K562 (cell line): ENCODE data around the gene EPS8L1. TPM values are rescaled to one million over a fixed set of nuclear protein-coding genes. Genes with fewer than 3 reads are reported as not detected.
A peak's percentile ranks its signal among the peaks of the same experiment; 100 is the strongest.

ENCODE experiments used
- BRCA1 ChIP-seq, 2 experiments: fragments of 450-650 bp in 1 of 2; sonication (generic) in 1 of 2; formaldehyde crosslinking in 1 of 2; IDR thresholded peaks; 2 replicates each; pipeline versions ENCODE4 v1.5.0 to v1.6.1; 2017 to 2020; ENCODE audit warnings: mild to moderate bottlenecking in 1 of 2, missing genetic modification reagents in 1 of 2
- CREB1 ChIP-seq, 2 experiments: sonication (generic) in 1 of 2; formaldehyde crosslinking in 1 of 2; IDR thresholded peaks; 2 replicates each; pipeline versions ENCODE4 v1.6.1 to v1.8.0; 2012 to 2022; ENCODE audit warnings: inconsistent platforms in 1 of 2, mild to moderate bottlenecking in 1 of 2, missing genetic modification reagents in 1 of 2, moderate library complexity in 1 of 2
- HDAC1 ChIP-seq, 2 experiments: fragments of 450-650 bp; IDR thresholded peaks; 2 replicates each; pipeline ENCODE4 v1.6.1; 2016 to 2017; ENCODE audit warnings: inconsistent platforms in 1 of 2, mild to moderate bottlenecking in 1 of 2, moderate library complexity in 1 of 2
- PPARD ChIP-seq: fragments of 250-450 bp; sonication (Bioruptor Pico); IDR thresholded peaks from 2 replicates; pipeline ENCODE4 v1.8.0; 2022; ENCODE audit warnings: inconsistent platforms, mild to moderate bottlenecking, moderate library complexity
- SNRNP70 ChIP-seq: fragments of 200-400 bp; formaldehyde crosslinking; optimal IDR thresholded peaks from 2 replicates; pipeline ENCODE3; 2017; ENCODE audit warnings: low read depth, low read length
- SUPT5H ChIP-seq: fragments of 450-650 bp; IDR thresholded peaks from 2 replicates; pipeline ENCODE4 v1.6.1; 2016
- ZNF589 ChIP-seq: fragments of 200-800 bp; sonication (Bioruptor generic); IDR thresholded peaks from 2 replicates; pipeline ENCODE4 v1.6.1; 2016; ENCODE audit warnings: low read depth, missing genetic modification characterization, missing compliant biosample characterization
- polyA plus RNA-seq, 8 experiments: library from polyadenylated mRNA; depleted of rRNA in 4 of 8; stranded (reverse) in 5 of 8; unstranded in 3 of 8; fragments of >200 nt; fragmentation: Nextera tagmentation in 2 of 8; fragmentation: Illumina TruSeq in 1 of 8; extraction: Ambion mirVana in 2 of 8; extraction: Trizol in 1 of 8; gene quantifications; 2 replicates each; pipeline versions ENCODE4 v1.2.1 to v1.2.3, GENCODE V29; 2011 to 2014; ENCODE audit warnings: inconsistent platforms in 1 of 8, missing spikeins in 1 of 8
- total RNA-seq, 7 experiments: library from RNA; depleted of rRNA in 6 of 7; stranded (reverse); fragments of >200 nt in 6 of 7; fragmentation: Illumina TruSeq in 2 of 7; extraction: Trizol in 2 of 7; gene quantifications; 2 replicates each; pipeline versions ENCODE4 v1.2.1 to v1.2.3, GENCODE V29; 2011 to 2021; ENCODE audit warnings: low replicate concordance in 1 of 7
- TF ChIP-seq, protein P1 (sequence below), 2 experiments: fragments of 450-650 bp in 1 of 2; IDR thresholded peaks; 2 replicates each; pipeline ENCODE4 v1.6.1; 2011 to 2017; ENCODE audit warnings: low read depth in 2 of 2, antibody characterized with exemption in 1 of 2, borderline replicate concordance in 1 of 2, low read length in 1 of 2, mild to moderate bottlenecking in 1 of 2, mixed read lengths in 1 of 2; ENCODE audit not compliant: control insufficient read depth in 1 of 2
- TF ChIP-seq, protein P2 (sequence below): fragments of 450-650 bp; formaldehyde crosslinking; conservative IDR thresholded peaks from 2 replicates; pipeline ENCODE4 v1.4.0; 2022; ENCODE audit warnings: mild to moderate bottlenecking, missing genetic modification characterization

Gene EPS8L1
- total and polyA plus RNA-seq, 9 of the 15 experiments (the other 6 are each of a cell fraction or from before 2014, with no cell fraction given), result 0.35 to 22.1 (median 11.9) TPM

DNA sequence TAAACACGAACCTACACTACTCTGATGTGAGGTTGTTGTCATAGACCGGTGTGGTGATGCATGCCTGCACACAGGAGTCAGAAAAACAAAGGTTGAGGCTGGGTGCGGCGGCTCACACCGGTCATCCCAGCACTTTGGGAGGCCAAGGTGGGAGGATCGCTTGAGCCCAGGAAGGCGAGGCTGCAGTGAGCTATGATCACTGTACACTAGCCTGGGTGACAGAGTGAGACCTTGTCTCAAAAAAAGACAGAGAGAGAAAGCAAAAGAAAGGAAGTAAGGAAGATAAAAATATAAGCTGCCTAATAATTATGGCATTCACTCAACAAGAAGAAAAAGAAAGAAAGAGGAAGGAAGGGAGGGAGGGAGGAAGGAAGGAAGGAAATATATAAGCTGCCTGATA lies 46.9 kb upstream of the EPS8L1 start (continued):
- TF ChIP-seq HDAC1 (IDR thresholded peaks at IDR 0.05) (0 out of 4 replicates have a peak, but pooled peaks of 1 of the 2 experiments have one; percentile 29), CREB1 (IDR thresholded peaks at IDR 0.05) (no peak), CREB1 (CRISPR knock-in tag; IDR thresholded peaks at IDR 0.05) (no peak), PPARD (CRISPR knock-in tag) (no peak), SUPT5H (peak; percentile 49), BRCA1 (IDR thresholded peaks at IDR 0.05) (no peak), BRCA1 (CRISPR knock-in tag; IDR thresholded peaks at IDR 0.05) (no peak), SNRNP70 (no peak), ZNF589 (no peak)
- TF ChIP-seq, protein P1, sequence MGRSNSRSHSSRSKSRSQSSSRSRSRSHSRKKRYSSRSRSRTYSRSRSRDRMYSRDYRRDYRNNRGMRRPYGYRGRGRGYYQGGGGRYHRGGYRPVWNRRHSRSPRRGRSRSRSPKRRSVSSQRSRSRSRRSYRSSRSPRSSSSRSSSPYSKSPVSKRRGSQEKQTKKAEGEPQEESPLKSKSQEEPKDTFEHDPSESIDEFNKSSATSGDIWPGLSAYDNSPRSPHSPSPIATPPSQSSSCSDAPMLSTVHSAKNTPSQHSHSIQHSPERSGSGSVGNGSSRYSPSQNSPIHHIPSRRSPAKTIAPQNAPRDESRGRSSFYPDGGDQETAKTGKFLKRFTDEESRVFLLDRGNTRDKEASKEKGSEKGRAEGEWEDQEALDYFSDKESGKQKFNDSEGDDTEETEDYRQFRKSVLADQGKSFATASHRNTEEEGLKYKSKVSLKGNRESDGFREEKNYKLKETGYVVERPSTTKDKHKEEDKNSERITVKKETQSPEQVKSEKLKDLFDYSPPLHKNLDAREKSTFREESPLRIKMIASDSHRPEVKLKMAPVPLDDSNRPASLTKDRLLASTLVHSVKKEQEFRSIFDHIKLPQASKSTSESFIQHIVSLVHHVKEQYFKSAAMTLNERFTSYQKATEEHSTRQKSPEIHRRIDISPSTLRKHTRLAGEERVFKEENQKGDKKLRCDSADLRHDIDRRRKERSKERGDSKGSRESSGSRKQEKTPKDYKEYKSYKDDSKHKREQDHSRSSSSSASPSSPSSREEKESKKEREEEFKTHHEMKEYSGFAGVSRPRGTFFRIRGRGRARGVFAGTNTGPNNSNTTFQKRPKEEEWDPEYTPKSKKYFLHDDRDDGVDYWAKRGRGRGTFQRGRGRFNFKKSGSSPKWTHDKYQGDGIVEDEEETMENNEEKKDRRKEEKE (IDR thresholded peaks at IDR 0.05; ENCODE audit: borderline replicate concordance in 1 of 2, control insufficient read depth in 1 of 2, low read depth in 2 of 2, low read length in 1 of 2), result 0 out of 4 replicates have a peak, but pooled peaks of 1 of the 2 experiments have one; percentile 19
- TF ChIP-seq, protein P2, sequence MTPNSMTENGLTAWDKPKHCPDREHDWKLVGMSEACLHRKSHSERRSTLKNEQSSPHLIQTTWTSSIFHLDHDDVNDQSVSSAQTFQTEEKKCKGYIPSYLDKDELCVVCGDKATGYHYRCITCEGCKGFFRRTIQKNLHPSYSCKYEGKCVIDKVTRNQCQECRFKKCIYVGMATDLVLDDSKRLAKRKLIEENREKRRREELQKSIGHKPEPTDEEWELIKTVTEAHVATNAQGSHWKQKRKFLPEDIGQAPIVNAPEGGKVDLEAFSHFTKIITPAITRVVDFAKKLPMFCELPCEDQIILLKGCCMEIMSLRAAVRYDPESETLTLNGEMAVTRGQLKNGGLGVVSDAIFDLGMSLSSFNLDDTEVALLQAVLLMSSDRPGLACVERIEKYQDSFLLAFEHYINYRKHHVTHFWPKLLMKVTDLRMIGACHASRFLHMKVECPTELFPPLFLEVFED (CRISPR knock-in tag), result 0 out of 2 replicates have a peak, but pooled peaks have one; percentile 48
- TF ChIP-seq, all 486 proteins: peak for 16
